NT2/D1 (cell line): ENCODE measurements around the gene LRRC52.

Experiments used
- DNase-seq: peaks from one replicate; pipeline ENCODE4 v3.0.0-alpha.2; 2011; ENCODE audit warnings: low read depth, low spot score
- H3K27me3 ChIP-seq: 2 replicates; pipeline ENCODE4 v1.6.0; 2011; ENCODE audit warnings: mild to moderate bottlenecking; ENCODE audit not compliant: insufficient read length, insufficient read depth
- H3K36me3 ChIP-seq: 2 replicates; pipeline ENCODE4 v1.6.1; 2011; ENCODE audit warnings: mild to moderate bottlenecking, low read length, mixed read lengths; ENCODE audit not compliant: insufficient read depth, insufficient read length
- H3K4me1 ChIP-seq: 2 replicates; pipeline ENCODE4 v1.5.1; 2011; ENCODE audit not compliant: insufficient read depth, insufficient read length
- H3K4me3 ChIP-seq: 2 replicates; pipeline ENCODE4 v1.5.1; 2011; ENCODE audit warnings: low read depth; ENCODE audit not compliant: insufficient read length
- H3K9ac ChIP-seq: 2 replicates; pipeline ENCODE4 v1.6.0; 2011; ENCODE audit warnings: low read depth; ENCODE audit not compliant: insufficient read length
- H3K9me3 ChIP-seq: 2 replicates; pipeline ENCODE4 v1.5.1; 2011; ENCODE audit warnings: mild to moderate bottlenecking, low read length; ENCODE audit not compliant: insufficient read depth
- SUZ12 ChIP-seq: IDR thresholded peaks from 2 replicates; pipeline ENCODE4 v1.6.1; 2011; ENCODE audit not compliant: insufficient read length, insufficient read depth; ENCODE audit errors: extremely low read depth
- YY1 ChIP-seq: IDR thresholded peaks from 2 replicates; pipeline ENCODE4 v1.6.1; 2011; ENCODE audit not compliant: insufficient read length, insufficient read depth
- ZNF274 ChIP-seq: IDR thresholded peaks from 2 replicates; pipeline ENCODE4 v1.6.1; 2011; ENCODE audit warnings: mild to moderate bottlenecking, low read depth, low read length

LRRC52 gene, protein sequence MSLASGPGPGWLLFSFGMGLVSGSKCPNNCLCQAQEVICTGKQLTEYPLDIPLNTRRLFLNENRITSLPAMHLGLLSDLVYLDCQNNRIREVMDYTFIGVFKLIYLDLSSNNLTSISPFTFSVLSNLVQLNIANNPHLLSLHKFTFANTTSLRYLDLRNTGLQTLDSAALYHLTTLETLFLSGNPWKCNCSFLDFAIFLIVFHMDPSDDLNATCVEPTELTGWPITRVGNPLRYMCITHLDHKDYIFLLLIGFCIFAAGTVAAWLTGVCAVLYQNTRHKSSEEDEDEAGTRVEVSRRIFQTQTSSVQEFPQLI

DNA sequence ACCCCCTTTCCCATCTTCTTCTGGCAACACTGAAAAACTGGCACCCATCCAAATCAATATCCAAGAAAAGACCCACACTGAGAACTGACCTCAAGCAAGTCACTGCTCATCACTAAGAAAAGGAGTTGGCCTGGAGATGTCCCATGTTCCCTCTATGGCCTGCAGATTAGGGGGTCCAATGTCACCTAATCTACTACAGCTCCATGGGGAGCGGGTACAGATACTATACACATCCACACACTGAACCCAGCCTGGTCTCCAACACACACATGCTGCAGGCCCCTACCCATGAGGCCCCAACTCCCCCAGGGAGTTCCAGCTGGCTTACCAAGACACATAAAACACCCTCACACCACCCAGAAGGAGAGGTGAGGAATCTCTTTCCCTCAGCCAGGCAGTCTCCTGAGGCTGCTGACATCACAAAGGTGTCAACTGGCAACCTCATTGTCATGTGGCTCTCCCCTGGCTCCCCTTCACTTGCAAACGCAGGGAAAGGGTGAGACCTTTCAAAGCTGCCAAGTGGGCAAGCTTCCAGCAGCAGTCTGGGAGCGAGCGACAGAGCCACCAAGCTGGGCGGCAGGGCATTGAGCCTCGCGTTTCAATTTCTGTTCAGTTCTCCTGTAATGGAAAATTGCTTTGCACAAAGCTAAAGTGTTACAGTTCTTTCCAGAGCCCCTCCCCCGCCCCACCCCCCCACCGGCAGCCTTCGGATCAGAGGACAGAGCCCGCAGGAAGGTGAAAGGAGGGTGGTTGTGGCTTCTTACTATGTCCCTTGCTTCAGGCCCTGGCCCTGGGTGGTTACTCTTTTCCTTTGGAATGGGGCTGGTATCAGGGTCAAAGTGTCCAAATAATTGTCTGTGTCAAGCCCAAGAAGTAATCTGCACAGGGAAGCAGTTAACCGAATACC is at the start of gene LRRC52:
Gene LRRC52 (plus strand): TSS at position 469 of the 907 bp plus-strand sequence. CDS start 297 bp downstream, at position 766.
- no peak within 1 kb of the TSS for H3K4me3 ChIP-seq
- peak; percentile 66 for DNase-seq
- H3K9ac ChIP-seq, result no peak within 1 kb of the TSS
- no peaks in the 10 kb centered on the region for H3K36me3 ChIP-seq
- H3K27me3 ChIP-seq, result peaks cover 15% of the 10 kb centered on the region
- H3K9me3 ChIP-seq, result no peaks in the 10 kb centered on the region
- TF ChIP-seq SUZ12, result no peak
- no peak for TF ChIP-seq ZNF274
- no peak for TF ChIP-seq YY1
- peaks cover 5% of the 10 kb centered on the region for H3K4me1 ChIP-seq

DNA sequence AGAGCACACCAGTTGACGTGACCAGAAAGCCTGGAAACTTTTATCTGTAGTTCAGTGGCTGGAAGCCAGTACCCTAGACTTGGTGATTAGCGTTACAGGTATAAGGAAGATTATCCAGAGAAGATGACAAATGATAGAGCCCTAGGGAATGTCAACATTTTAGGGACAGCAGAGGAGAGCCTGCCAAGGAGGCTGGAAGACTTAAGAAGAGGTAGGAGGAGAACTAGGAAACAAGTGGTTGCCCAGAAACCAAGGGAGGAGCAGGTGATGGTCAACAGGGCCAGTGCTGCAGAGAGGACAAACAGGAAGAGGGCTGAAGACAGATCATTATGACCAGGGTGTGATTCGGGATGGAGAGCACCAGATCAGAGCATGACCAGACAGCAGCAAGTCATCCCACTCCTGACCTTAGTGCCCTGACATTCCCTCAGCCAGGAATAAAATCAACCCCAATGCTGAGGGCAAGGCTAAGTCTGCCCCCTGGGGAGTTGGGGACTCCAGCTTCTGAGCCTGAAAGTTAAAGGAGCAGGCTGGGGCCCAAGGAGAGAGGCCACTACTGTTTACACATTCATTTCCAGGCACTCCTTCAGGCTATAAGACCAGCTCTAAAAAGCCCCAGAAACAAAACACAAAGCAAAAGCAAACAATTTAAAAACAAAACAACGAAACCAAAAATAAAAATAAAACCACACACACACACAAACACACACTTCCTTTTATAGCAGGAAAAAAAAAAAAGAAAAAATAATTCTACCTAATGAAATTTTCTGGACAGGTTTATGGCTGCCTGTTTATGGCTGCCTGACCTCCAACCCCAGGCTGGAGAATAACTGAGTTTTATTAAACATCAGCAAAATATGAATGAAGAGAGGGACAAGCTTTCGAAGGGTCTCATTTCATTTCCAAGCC is 48.6 kb upstream of the LRRC52 start:
- Histone ChIP-seq H3K9me3 (no peaks in the 10 kb centered on the region), H3K4me1 (peaks cover 6% of the 10 kb centered on the region), H3K9ac (no peak overlapping the region), H3K4me3 (no peak overlapping the region), H3K36me3 (no peaks in the 10 kb centered on the region), H3K27me3 (peaks cover 2% of the 10 kb centered on the region)
- TF ChIP-seq YY1 (no peak), SUZ12 (no peak), ZNF274 (no peak)
- no peak for DNase-seq

DNA sequence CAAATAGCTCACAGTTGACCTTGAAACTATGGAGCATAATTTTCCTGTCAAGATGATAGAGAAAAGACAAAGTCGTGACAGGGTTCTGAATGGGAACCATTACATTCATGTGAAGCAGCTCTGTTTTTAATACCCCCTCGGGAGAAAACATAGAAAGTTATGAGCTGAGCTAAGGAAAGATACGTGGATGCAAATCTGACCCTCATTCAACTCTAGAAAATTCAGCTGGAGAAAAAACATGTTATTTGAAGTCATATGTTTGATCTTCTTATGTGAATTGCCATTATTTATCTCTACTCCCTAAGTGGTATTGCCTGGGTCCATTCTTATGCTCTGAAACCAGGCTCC is 48.0 kb upstream of the LRRC52 start:
- Histone ChIP-seq H3K27me3 (peaks cover 2% of the 10 kb centered on the region), H3K4me3 (no peak overlapping the region), H3K36me3 (no peaks in the 10 kb centered on the region), H3K4me1 (peaks cover 6% of the 10 kb centered on the region), H3K9ac (no peak overlapping the region), H3K9me3 (no peaks in the 10 kb centered on the region)
- no peak for DNase-seq
- no peak for TF ChIP-seq SUZ12

DNA sequence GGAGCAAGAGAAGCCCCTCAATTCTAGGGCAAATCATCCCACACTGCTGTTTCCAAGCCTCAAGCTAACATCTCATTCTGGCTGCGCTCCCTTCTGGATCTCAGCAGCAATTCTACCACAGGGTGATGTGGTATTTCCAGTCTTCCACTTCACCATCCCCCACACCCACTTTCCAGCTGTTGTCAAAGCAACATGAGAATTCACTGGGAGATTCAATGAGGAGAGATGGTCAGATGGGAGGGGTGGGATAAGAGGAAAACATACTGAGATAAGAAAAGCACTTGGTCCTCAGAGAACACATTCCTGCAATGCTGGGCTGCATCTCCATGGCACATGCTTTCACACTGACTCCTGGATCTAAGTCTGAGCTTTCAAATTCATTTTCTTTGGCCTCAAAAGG is 47.3 kb upstream of the LRRC52 start:
- peaks cover 6% of the 10 kb centered on the region for H3K4me1 ChIP-seq
- peaks cover under 1% of the 10 kb centered on the region for H3K27me3 ChIP-seq
- TF ChIP-seq SUZ12 (no peak), ZNF274 (no peak), YY1 (no peak)
- H3K36me3 ChIP-seq, result no peaks in the 10 kb centered on the region
- no peak overlapping the region for H3K9ac ChIP-seq
- no peak overlapping the region for H3K4me3 ChIP-seq
- no peak for DNase-seq
- no peaks in the 10 kb centered on the region for H3K9me3 ChIP-seq

DNA sequence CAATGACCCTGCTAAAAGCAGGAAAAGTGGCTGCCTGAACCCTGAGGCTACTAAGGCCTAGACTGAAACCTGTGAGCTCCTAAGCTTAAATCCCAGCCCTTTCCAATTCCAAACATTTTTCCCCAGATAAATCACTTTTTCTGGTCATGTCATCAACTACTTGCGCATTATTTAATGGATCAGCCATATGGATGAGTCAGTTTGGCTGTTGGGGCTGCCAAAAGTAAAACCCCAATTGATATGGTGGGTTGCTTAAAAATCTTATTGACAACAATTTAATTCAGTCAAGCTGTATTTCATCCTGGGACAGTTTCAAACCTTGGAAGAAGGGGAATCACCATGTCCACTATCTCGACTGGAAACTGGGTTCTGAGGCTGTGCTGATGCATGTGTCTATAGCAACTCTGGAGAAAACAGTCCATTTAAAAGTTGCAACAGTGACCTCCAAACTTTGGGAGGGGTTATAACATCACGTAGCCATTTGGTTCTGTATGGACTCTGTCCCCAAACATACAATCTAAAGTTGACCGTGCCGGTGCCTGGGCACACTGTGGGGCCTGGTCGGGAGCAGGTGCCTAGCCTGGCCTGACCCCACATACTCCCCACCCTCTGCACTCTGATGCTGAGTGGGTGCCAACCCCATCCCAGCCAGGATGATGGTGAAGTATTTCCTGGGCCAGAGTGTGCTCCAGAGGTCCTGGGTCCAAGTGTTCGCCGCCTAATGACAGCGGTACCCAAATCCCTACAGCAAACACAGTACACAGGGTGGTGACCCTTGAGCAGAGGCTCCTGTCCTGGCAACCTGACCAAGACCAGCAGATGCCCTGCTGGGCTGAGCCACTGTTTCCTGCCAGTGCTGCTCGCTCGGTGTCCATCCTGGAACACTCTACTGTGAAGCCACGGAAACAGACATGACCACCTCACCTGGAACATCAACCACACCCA is 46.5 kb upstream of the LRRC52 start:
- Histone ChIP-seq H3K4me3 (no peak overlapping the region), H3K27me3 (peaks cover 2% of the 10 kb centered on the region), H3K4me1 (peaks cover 6% of the 10 kb centered on the region), H3K9ac (no peak overlapping the region), H3K36me3 (no peaks in the 10 kb centered on the region), H3K9me3 (no peaks in the 10 kb centered on the region)
- TF ChIP-seq SUZ12 (no peak), ZNF274 (no peak), YY1 (no peak)
- DNase-seq, result no peak

DNA sequence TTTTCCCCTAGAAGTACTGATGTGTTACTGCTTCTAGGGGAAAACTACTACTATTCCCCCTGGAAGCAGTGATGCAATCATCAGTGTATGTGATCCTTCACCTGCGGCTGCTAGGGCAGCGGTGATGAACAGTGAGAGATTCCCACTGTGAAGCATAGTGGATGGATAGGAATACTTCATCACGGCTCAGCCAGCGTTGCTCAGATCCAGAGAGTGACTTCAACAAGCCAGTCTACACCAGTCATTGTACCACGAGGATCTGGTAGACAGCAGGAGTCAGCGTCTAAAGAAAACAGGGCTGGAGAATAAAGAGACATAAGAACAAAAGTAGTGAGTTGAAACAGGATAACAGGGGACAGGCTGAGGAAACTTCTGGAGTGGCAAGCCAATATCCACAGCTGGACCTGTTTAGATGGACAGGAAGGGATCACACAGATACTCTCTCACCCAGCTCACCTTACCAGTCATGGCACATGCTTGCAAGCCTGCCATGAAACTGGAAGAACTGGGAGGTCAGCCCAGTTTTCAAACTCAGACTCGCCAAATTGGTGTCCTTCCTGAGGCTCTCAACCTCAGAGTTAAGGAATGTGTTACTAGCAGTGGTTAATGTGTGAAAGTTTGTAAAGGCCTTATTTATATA is 42.4 kb upstream of the LRRC52 start:
- Histone ChIP-seq H3K4me1 (no peaks in the 10 kb centered on the region), H3K9me3 (no peaks in the 10 kb centered on the region), H3K9ac (no peak overlapping the region), H3K27me3 (peaks cover 2% of the 10 kb centered on the region), H3K4me3 (no peak overlapping the region), H3K36me3 (no peaks in the 10 kb centered on the region)
- DNase-seq, result no peak
- no peak for TF ChIP-seq SUZ12
- no peak for TF ChIP-seq ZNF274
- TF ChIP-seq YY1, result no peak
